GM15510 (cell line): ENCODE results near the gene SLC2A9.

Source experiments
- POLR2A ChIP-seq: IDR thresholded peaks from 3 replicates; pipeline ENCODE4 v1.6.1; 2011; ENCODE audit warnings: borderline replicate concordance; ENCODE audit not compliant: insufficient read length; ENCODE audit errors: extremely low read depth

SLC2A9 gene

GRCh38 chr4:9825049-9825448 lies 196.2 kb downstream of the SLC2A9 start:
- TF ChIP-seq POLR2A: no peak

GRCh38 chr4:9820343-9820742 lies 201.0 kb downstream of the SLC2A9 start:
- TF ChIP-seq POLR2A: no peak

- no peak for TF ChIP-seq POLR2A
Observed at GRCh38 chr4:9816285-9816684, 205.0 kb downstream of the SLC2A9 start.

- no peak for TF ChIP-seq POLR2A
Observed at GRCh38 chr4:9812501-9813340, 208.6 kb downstream of the SLC2A9 start.

GRCh38 chr4:9811806-9812205 lies 209.5 kb downstream of the SLC2A9 start:
- TF ChIP-seq POLR2A: no peak

GRCh38 chr4:9808077-9808476 lies 213.2 kb downstream of the SLC2A9 start:
- no peak for TF ChIP-seq POLR2A

GRCh38 chr4:9804918-9805317 lies 216.4 kb downstream of the SLC2A9 start:
- TF ChIP-seq POLR2A: no peak

GRCh38 chr4:9800848-9801247 lies 220.4 kb downstream of the SLC2A9 start:
- TF ChIP-seq POLR2A: no peak

- no peak for TF ChIP-seq POLR2A
Observed at GRCh38 chr4:9792381-9792780, 228.9 kb downstream of the SLC2A9 start.

- no peak for TF ChIP-seq POLR2A
Observed at GRCh38 chr4:9782136-9782436, 239.2 kb downstream of the SLC2A9 start.

- TF ChIP-seq POLR2A: no peak
Observed at GRCh38 chr4:9781343-9782135, 239.8 kb downstream of the SLC2A9 start, which contains the start of gene DRD5. Gene DRD5 (plus strand): TSS chr4:9781634. CDS start chr4:9782030, 396 bp downstream.
